ENCODE data around the gene TFB1M. TPM values are rescaled to one million over a fixed set of nuclear protein-coding genes. Genes with fewer than 3 reads are reported as not detected.

TFB1M gene
- total RNA-seq, 1 donor, result 20.0 TPM

GRCh38 chr6:155349956-155350355 lies 35.7 kb upstream of the TFB1M start:
- DNase-seq (ENCODE audit: low read depth), result no peak
- TF ChIP-seq CTCF (IDR thresholded peaks at IDR 0.05; ENCODE audit: insufficient read depth, low read length), result no peak
- no peak overlapping the region for H3K4me3 ChIP-seq (ENCODE audit: low read depth, low read length)

- no peak for TF ChIP-seq CTCF (IDR thresholded peaks at IDR 0.05; ENCODE audit: insufficient read depth, low read length)
- H3K4me3 ChIP-seq (ENCODE audit: low read depth, low read length), result no peak overlapping the region
- peak; percentile 30 for DNase-seq (ENCODE audit: low read depth)
These were observed 34.8 kb upstream of the TFB1M start for GRCh38 chr6:155349129-155349528.

- H3K4me3 ChIP-seq (ENCODE audit: low read depth, low read length), result no peak overlapping the region
- TF ChIP-seq CTCF (IDR thresholded peaks at IDR 0.05; ENCODE audit: insufficient read depth, low read length), result no peak
- no peak for DNase-seq (ENCODE audit: low read depth)
These were observed 33.5 kb upstream of the TFB1M start for GRCh38 chr6:155347800-155348199.

- H3K4me3 ChIP-seq (ENCODE audit: low read depth, low read length), result no peak overlapping the region
- no peak for TF ChIP-seq CTCF (IDR thresholded peaks at IDR 0.05; ENCODE audit: insufficient read depth, low read length)
- DNase-seq (ENCODE audit: low read depth), result no peak
These were observed 32.7 kb upstream of the TFB1M start for GRCh38 chr6:155346957-155347356.

GRCh38 chr6:155344341-155345006 lies 30.2 kb upstream of the TFB1M start:
- DNase-seq (ENCODE audit: low read depth), result no peak
- TF ChIP-seq CTCF (IDR thresholded peaks at IDR 0.05; ENCODE audit: insufficient read depth, low read length), result no peak

GRCh38 chr6:155341130-155341828 lies 27.0 kb upstream of the TFB1M start:
- DNase-seq (ENCODE audit: low read depth), result peak; percentile 70
- H3K4me3 ChIP-seq (ENCODE audit: low read depth, low read length), result no peak overlapping the region
- TF ChIP-seq CTCF (IDR thresholded peaks at IDR 0.05; ENCODE audit: insufficient read depth, low read length), result no peak

More at GRCh38 chr6:155344341-155345006, 30.2 kb upstream of the TFB1M start:
- no peak overlapping the region for H3K4me3 ChIP-seq (ENCODE audit: low read depth, low read length)
